ENCODE measurements around the gene ARID1A.
"Not testable (repeated sequence)": the region's sequence is repeated elsewhere in the genome, so short reads cannot be mapped to it uniquely, and the experiment has no call there.

The ARID1A gene

DNA sequence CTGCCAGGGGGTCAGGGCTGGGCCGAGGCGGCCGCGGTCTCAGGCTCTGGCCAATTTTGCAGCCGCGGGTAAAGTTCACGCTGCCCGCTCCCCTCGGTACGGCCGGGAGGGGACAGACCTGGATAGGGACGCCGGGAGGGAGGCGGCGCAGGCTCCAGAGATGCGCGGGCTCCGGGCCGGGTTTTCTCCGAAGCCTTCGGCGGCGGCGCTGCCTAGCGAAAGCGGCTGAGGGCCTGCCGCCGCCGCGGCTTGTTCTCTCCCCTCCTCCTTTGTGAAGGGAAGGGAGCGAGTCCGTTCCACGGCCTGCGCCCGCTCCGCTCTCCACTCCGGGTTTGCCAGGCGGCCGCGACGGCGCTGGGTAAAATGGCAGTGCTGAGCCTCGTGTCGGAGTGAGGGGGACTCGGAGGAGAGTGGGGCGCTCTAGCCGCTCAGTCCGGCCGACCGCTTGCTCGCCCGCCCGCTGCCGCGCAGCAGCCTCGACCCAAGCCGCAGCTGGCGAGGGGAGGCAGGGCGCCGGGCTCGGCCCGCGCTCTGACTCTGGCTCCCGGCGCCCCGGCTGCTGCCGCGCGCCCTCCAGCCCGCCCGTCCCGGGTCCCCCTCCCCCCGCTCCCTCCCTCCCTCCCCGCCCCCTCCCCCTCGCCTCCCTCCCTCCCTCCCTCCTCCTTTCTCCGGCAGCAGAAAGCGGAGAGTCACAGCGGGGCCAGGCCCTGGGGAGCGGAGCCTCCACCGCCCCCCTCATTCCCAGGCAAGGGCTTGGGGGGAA lies at the start of gene ARID1A:
ARID1A (plus strand) TSS at position 660 of the 763 bp plus-strand sequence. CDS start 389 bp downstream, outside the sequence.
- peak; percentile 84 for DNase-seq (ENCODE audit: low read depth)

GRCh38 chr1:26664802-26665201 lies 31.0 kb upstream of the ARID1A start:
- DNase-seq (ENCODE audit: low read depth) = no peak

DNA sequence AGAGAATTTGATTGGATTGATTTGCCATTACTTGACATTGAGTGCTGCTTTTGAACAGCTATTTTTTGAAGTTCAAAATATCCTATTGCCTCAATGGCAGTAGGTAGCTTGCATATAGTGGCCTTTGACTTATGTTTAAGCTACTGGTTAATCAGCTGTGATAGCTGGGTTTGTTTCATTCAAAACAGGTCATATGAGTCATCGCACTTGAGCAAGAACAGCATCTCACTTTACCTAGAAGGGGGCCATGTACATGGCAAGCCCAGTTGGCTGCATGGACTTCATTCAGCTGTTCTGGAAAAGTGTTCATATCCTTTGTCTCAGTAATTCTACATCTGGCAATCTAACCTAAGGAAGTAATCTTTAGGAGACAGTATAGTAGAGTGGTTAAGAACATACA lies 29.0 kb upstream of the ARID1A start:
- DNase-seq (ENCODE audit: low read depth) = no peak

GRCh38 chr1:26668106-26668786 lies 27.6 kb upstream of the ARID1A start:
- DNase-seq (ENCODE audit: low read depth) = not testable (repeated sequence)

- DNase-seq (ENCODE audit: low read depth) = no peak
Observed at GRCh38 chr1:26677306-26678115, 18.3 kb upstream of the ARID1A start.

- DNase-seq (ENCODE audit: low read depth) = no peak
Observed at GRCh38 chr1:26684763-26685508, 10.9 kb upstream of the ARID1A start.

DNA sequence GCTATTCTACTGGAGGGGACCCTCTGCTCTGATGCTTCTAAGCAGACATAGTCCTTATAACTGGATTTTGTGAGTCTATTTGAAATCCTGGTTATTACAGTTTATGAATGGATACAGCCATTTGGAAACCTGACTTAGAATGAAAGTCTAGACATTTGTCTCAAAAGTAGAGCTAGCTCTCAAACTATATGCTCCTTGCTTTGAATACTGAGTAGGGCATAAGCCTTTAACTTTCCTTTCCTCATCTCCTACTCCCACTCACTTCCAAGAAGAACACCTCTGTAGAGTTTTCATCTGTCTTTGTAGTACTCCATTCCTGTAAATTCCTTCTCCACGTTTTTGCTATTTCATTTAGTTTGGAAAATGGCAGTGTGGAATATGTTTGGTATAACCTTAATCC lies 9.0 kb upstream of the ARID1A start:
- DNase-seq (ENCODE audit: low read depth) = no peak

DNA sequence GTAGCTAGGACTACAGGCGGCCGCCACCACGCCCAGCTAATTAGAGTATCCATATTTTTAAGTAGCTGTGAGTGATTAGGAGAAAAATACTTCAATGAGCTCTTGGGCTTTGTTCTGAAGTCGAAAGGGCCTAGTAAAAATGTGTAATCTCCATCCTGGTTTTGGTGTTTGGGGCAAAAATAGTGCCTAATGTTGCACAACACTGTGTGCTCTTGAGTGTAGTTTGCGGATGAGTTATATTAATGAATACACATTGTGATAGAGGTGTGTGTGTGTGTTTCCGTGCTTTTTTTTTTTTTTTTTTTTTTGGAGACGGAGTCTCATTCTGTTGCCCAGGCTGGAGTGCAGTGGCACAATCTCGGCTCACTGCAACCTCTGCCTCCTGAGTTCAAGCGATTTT lies 6.3 kb upstream of the ARID1A start:
- DNase-seq (ENCODE audit: low read depth) = no peak

DNA sequence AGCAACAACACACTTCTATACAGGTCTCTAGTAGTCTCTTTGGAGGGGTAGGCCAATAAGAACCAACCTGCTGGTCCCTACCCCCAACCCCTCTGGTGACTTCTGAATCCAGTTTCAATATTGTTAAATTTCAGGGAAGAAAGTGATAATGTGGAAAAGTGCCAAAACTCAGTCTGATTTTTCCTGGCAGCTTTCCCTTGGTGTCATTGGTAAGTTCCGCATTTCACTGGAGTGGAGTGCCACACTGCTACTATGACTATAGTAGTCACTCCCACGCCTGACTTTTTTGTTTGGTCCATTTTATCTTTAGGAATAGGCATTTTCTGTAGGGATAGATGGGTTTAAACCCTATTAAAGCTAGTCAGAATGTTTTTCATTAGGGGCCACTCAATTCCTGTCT lies 5.7 kb upstream of the ARID1A start:
- DNase-seq (ENCODE audit: low read depth) = no peak

DNA sequence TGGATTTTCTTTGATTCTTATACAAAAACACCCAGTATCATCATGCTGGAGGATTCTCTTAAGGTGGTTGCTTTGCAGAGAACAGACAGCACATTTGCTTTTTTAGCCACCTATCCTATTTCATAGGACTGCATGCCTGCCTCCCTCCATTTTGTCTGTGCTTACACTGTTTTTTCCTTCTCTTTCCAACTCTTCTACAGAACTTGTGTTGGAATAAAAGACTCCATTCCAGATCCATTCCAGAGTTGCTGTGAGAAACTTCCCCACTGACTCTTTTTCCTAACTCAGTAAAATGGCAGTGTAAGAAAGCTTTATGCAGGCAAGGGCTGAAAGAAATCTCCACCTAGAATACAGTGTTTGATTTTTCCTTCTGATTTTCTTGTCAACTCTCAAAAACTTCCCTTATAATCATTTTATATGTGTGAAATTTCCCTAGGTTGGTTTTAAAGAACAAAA lies 5.2 kb upstream of the ARID1A start:
- DNase-seq (ENCODE audit: low read depth) = no peak

DNA sequence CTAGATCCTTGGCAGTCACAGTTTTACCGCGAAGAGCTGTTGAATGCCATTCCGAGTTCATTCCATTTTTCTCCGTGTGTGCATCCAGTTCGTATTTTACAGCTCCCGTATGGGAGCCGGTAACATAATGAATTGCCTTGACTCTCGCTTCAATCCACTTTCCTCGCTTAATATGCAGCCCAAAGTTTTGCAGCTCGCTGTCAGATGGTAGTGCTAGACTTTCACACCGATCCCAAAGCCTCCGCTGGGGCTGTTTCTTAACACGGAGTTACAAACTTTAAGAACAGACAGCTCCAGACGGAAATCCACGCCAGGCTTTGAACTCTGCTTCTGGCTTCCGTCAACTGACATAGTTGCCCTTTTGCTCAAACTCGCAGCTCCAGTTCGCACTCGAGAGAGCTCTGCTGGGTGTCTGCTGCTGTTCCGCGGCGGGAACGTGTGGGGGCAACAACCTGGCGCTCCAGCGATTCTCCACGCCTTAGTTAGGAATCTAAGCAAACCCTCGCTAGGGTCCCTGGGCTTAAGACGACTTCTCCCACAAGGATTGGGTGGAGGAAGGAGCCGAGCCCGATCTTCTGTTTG lies 3.5 kb upstream of the ARID1A start:
- DNase-seq (ENCODE audit: low read depth) = peak; percentile 30

GRCh38 chr1:26692793-26693490 lies 2.9 kb upstream of the ARID1A start:
- DNase-seq (ENCODE audit: low read depth) = peak; percentile 79

DNA sequence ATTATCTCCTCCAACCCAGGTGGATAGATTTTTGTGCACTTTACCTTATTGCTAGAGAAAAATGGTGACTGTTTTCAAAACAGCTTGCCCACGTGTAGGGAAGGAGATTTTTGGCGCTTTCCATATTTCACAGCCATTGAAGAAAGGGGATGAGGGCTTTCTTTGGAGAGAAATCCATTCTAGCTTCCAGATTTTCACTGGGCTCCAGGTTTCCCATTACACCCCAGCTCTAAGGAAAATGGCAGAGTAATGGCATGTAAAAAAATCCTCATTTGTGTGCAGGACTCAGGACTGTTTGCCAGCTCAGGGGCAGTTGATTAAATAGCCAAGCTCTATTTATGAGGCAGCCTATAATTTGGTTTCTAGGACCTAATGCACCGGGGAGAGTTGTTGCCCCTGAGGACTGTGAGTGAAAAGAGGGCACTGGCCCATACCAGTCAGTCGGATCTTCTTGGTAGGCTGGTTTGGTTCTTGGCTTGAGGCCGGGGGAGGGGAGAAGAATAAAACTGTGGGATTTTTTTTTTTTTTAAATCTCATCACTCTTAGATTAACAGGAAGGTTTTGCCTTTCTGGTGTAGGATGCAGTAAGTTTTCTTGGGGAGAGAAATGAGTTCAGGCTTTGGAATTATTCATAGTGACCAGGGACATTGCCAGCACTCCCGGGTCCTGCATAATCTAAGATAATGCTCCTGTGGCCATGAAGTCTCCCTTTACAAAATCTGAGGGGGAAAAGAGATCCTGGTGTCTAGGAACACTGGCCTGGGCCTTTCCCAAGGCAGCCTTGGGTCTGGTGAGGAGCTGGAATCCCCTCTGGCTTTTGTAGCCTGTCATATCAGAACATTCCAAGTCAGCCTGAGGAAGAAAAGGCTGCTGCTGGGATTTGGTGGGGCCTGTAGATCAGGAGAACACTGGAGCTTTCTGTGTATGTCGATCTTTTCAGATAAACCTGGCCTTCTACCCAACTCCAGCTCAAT lies 1.9 kb upstream of the ARID1A start:
- no peak for DNase-seq (ENCODE audit: low read depth)

DNA sequence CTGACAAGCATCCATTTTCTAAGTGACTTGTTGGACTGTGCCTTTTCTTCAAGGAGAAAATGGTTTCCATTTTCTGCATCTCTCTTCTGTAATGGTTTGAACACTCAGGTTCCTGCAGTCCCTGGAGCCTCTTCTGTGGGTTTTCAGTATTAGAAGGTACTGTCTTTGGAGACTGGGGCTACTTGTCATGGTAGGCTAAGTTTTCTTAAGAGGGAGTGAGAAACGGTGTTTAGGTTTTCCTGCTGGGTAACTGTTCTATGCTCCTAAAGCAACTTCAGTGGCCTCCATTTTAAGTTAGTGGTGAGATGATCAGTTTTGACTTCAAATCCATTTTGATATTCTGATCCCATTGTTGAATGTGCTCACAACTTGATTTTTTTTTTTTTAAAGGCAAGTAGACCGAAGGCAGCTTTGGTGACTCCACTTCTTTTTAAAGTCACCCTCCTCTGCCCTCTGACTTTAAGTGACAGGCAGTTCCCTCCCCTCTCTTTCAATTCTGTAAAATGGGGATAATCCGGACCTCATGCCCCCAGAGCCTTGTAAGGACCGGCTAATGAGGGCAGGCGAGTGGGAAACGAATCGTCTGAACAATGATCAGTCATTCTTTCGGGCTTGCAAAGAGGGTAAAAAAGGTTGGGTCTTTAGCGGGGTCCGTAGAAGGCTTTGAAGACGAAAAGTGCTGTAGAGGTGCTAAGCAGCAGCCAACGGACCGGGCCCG lies 1.0 kb upstream of the ARID1A start:
- DNase-seq (ENCODE audit: low read depth) = peak; percentile 3

DNA sequence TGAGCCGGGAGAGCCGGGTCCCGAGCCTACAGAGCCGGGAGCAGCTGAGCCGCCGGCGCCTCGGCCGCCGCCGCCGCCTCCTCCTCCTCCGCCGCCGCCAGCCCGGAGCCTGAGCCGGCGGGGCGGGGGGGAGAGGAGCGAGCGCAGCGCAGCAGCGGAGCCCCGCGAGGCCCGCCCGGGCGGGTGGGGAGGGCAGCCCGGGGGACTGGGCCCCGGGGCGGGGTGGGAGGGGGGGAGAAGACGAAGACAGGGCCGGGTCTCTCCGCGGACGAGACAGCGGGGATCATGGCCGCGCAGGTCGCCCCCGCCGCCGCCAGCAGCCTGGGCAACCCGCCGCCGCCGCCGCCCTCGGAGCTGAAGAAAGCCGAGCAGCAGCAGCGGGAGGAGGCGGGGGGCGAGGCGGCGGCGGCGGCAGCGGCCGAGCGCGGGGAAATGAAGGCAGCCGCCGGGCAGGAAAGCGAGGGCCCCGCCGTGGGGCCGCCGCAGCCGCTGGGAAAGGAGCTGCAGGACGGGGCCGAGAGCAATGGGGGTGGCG lies 371 bp downstream of the ARID1A start:
- DNase-seq (ENCODE audit: low read depth) = no peak

GRCh38 chr1:26696654-26697430 lies 1.0 kb downstream of the ARID1A start:
- peak; percentile 24 for DNase-seq (ENCODE audit: low read depth)

- no peak for DNase-seq (ENCODE audit: low read depth)
Observed at GRCh38 chr1:26697431-26697977, 1.7 kb downstream of the ARID1A start.
